HS-27A (cell line): ENCODE results near the gene NAT16.
"Not testable (repeated sequence)": the region's sequence is repeated elsewhere in the genome, so short reads cannot be mapped to it uniquely, and the experiment has no call there.

Source experiments
- DNase-seq: peaks from one replicate; pipeline ENCODE4 v3.0.0-alpha.2; 2012; ENCODE audit warnings: low read depth, missing footprints

The NAT16 gene

DNA sequence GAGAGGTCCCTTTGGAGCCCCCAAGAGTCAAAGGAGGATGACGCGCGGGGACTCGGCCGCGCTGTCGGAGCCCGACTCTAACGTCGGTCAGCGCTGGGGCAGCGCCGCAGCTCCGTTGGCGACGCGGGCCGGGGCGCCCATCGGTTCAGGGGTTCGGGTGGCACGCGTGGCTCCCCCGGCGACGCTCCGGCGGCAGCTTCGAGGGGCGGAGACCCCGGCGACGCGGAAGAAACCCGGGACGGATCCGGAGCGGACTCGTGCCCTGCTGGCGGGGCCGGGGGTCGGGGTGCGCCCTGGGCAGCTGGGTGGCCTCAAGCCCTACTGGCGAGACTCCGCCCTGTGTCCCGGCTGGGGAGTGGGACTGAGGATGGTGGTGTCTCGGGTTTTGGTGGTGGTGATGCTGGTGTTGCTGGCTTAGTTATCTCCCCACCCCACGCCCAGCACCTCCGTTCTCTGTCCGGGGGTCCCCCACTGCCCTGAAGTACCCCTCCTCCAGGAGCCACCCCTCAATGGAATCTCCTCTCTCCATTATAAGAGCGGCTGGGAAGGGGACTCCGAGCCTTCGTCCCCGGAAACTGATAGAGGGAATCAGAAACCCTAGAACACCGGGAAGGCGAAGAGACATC, at the start of gene NAT16:
TSS of gene NAT16 (minus strand) at position 164 of the 626 bp plus-strand sequence. CDS start 5,486 bp downstream, outside the sequence.
- no peak for DNase-seq

DNA sequence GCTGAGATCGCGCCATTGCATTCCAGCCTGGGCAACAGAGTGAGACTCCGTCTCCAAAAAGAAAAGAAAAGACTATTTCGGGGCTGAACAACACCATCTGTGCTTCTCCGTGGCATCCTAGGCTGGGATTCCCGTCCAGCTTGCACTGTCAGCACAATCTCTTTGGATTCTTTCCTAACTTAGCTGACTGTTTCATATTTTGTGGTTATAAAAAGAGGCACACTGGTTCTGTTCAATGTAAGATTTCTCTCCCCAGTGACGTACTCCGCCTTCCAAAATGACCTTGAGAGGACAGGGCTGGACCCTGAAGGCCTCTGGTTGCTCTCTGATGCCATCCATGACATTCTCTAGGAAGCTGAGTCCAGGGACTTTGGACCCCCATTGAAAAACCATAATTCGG, 46.6 kb upstream of the NAT16 start:
- no peak for DNase-seq

DNA sequence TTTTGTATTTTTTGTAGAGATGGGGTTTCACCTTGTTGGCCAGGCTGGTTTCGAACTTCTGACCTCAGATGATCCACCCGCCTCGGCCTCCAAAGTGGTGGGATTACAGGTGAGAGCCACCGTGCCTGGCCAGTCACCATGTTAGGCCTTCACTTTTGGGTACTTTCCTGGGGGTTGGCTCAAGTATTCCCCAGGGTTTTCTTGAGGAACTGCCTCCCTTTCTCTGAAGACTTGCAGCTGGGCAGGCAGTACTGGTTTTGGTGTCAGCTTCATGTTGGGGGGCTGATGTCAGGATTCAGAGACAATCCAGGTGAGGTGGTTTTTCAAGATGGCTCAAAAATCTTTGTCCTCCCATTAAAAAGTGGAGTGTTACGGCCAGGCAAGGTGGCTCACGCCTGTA, 45.6 kb upstream of the NAT16 start:
- no peak for DNase-seq

DNA sequence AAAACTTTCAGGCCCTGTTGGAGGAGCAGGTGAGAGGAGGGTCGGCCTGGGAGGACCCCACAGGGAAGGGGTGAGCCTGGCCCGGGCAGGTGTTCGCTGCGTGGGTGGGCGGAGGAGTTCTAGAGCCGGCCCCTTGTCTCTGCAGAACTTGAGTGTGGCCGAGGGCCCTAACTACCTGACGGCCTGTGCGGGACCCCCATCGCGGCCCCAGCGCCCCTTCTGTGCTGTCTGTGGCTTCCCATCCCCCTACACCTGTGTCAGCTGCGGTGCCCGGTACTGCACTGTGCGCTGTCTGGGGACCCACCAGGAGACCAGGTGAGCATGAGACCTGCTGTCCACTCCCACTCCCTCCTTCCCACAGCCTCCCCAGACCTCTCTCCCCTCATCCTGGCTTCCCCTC, 43.4 kb upstream of the NAT16 start:
- DNase-seq = no peak

DNA sequence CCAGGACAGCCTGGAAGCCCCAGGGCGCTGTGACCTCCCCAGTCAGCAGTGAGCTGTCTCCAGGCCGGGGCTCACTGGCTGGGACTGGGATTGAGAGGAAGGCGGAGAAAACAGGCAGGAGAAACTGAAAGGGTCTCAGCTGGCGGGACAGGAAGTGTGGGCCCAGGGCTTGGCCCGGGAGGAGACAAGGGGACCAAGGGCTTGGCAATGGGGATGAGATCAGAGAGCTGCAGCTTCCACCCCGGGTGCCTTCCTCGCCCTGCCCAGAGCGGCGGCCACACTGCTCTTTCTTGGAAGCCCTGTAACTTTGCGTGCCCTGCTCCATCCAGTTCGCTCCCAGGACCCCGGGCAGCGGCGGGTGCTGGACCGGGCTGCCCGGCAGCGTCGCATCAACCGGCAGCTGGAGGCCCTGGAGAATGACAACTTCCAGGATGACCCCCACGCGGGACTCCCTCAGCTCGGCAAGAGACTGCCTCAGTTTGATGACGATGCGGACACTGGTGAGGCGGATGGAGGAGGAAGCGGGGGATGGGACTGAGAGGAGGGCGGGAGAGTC, 42.3 kb upstream of the NAT16 start:
- DNase-seq = no peak

DNA sequence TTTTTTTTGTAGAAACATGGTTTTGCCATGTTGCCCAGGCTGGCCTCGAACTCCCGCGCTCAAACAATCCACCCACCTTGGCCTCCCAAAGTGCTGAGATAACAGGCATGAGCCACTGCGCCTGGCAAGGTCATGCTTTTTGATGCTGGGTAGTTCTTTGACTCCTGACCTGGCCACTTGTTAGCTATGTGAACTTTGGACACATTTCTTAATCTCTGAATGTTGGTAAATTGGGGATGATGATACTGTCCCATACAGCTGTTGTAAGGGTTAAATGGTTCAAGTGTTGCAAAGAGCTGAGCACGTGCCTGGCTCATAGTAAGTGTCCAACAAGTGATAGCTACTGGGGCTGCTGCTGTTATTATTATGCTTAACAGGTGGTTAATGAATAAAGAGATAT, 40.2 kb upstream of the NAT16 start:
- DNase-seq = no peak

DNA sequence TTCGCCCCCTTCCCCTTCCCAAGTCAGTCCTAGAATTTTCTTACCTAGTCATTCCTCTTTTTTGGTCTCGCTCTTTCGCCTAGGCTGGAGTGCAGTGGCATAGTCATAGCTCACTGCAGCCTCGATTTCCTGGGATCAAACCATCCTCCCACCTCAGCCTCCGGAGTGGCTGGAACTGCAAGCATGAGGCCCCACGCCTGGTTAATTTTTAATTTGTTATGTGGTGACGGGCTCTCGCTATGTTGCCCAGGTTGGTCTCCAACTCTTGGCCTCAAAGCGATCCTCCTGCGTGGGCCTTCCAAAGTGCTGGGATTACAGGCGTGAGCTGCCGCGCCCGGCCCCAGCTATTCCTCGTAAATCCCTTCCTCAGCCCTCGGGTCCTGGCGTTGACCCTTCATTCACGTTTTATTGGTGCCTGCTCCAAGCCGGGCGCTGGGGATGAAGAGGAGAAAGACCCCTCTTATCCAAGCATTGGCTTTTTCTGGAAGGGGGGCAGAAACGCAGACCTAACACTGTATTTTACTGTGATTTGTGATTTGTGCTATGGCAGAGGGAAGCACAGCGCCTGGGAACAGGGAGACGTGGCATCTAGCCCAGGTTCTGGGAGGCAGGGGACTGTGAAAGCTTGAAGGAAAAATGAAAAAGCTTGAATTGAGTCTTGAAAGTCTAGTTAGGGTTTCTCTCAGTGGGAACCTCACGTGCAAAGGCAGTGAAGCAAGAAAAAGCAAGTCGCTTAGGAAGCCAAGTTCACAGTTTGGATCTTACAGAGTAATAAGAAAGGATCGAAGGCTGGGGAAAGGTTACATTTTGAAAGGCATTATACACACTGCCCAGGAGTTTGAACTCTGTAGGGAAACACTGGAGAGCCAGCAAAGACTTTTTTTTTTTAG, 38.4 kb upstream of the NAT16 start:
- DNase-seq = no peak

DNA sequence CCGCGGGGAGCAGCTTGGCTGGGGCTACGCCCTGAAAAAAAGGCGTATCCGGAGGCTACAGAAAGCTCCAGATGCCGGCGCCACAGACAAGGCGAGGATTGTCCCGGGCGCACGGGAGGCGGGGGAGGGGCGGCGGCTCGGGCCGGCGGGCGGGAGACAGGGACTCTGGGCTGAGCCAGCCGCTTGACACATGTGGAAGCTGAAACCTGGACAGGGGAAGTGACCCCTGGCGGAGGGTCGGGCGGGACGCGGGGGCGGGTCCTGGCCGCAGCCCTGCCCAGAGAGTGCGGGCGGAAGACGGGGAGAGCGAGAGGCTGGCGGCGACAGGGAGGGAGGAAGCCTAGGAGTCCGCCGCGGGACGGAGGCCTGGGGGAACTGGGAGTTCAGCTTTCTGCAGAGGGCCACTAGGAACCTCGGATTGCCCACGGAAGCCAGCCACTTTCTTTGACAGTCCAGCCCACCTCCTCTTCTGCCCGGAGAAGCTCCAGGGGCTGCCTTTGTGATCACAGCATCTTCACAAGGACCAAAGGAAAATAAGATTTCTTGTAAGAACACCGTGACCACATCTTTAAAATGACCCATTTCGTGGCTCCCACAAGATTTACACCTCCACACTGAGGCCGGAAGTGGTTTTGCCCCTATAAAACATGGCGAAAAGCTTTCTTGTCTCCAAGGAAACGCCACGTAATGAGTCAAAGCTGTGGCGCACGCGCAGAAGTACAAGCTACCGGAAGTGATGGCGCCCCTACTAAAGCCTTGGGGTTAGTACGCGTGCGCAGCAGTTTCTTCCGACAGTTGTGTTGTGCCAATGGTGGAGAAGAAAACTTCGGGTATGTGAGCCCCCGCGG, 37.5 kb upstream of the NAT16 start, which contains the start of the genes PLOD3 and ZNHIT1:
TSS of gene PLOD3 (minus strand) at position 194 of the 848 bp plus-strand sequence. CDS start 307 bp downstream, outside the sequence.
TSS of gene ZNHIT1 (plus strand) at position 778 of the 848 bp plus-strand sequence. CDS start at position 809, 31 bp downstream.
- DNase-seq = peak; percentile 90

DNA sequence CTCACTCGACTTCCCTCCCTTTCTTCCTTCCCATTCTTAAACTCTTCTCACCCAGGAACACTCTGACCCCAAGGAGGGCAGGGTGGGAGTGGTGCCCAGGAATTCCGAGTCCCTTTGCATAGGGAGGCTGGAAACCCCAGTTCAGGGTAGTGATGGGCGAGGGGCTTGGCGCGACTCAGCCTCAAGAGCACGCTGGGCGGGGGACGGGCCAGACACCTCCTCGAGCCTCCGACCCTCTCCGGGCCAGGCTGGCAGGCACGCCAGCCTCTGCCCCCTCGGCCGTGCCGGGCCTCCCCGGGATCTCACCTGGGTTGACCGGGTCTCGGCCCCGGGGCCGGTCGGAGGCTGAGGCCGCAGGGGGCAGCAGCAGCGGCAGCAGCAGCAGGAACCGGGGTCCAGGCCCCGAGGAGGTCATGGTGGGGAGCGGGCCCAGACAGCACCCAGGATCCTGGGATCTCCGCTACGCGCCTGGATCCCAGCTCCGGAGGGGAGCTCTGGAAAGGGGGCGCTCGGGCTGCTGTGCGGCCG, 36.8 kb upstream of the NAT16 start:
- no peak for DNase-seq

DNA sequence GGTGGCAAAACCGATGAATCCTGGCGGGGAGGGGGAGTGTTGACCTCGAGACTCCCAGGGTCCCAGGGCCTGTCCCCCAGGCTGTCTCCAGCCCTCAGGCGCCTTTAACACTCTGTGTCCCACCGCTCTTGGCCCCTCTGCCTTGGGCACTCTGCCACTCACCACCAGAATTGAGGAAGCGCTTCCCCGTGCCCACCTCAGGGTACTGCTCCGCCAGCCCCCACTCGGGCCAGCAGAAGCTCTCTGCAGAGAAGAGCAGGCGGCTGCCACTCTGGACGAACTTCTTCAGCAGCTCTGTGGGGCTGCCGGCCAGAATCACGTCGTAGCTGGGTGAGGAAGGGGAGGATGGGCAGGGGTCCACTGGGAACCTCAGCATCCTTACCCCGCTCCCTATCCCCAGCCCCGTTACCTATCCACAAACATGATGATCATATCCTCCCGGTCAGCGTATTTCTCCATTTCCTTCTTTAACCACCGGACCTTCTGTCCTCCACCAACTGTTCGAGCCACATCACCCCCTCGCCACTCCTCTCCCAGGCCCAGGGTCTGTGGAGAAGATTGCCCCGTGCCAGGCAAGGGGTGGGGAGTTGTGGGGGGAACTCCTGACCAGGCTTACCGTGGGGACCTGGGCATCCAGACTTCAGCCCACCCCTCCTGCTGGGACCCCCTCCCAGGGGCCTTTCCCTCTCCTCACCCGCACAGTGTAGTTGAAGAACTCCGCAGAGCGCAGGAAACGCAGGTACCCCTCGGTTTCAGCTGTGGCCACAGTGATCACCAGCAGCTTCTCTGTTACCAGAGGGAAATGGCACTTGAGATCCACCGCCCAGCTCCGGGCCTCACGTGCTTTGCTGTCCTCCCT, 36.1 kb upstream of the NAT16 start:
- no peak for DNase-seq

DNA sequence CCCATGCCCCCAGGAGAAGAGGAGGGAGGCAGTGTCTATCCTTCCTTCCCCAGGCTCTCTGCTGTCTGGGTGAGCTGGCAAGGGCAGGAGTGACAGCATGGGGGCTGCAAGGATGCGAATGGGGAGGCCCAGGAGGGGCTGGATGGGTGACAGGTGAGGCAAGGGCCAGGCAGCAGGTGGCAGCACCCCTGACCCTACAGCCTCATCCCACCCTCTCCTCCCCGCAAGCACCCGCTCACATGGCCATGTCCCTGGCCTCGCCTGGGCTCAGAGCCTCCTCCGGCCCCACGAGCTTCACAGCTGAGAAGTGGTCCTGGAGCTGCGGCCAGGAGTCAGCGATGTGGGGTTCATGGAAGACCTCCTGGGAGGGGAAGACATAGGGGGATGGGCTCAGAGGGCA, 31.9 kb upstream of the NAT16 start:
- no peak for DNase-seq

DNA sequence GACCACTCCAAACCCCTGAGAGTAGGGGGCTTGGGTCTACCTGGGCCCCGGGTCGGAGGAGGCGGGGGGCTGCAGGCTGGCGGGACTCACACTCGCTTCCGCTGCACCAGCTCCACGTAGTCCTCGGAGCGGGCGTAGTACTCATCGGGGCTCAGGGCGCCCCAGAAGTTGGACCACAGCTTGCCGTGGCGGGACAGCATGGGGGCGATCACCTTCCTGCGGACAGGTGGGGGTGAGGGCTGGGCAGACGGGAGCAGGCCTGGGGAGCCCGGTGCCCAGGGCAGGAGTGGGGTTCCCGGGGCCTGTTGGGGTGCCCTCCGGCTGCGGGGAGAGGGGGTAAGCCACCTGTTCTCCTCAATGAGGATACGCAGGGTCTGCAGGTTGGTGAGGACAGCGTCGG, 31.4 kb upstream of the NAT16 start:
- DNase-seq = no peak

DNA sequence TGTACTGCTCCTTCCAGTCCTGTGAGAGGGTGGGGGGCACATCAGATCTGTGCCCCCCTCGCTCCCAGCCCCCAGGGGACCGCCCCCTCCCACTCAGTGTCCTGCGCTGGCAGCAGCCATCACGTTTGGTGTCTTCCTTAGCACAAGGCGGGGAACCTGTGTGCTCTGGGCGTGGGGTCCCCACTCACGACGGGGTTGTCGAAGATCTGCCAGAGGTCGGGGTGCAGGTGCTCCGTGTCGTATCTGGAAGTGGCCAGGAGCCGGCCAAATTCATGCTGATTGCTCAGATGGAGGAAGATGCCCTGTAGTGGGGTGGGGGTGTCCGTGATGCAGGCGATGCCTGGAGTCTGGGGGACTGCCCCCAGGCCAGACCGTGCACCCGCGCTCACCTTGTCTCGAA, 30.1 kb upstream of the NAT16 start:
- DNase-seq = no peak

DNA sequence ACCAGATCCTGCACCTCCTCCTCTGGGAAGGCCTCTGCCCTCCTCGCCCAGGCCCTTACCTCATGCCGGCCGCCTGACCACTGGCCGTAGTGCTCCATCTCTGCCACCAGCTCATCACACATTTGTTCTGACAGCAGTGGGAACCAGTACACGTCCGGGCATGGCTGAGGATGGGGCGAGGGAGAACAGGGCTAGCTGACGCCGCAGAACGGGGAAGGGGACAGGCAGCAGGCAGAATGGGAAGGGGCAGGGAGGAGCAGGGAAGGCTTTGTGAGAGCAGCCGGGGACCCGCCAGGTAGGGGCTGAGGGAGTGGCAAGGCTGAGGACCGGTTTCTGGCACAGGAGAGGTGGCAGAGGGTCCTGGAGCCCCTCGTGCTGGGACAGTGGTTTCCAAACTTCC, 28.7 kb upstream of the NAT16 start:
- no peak for DNase-seq

DNA sequence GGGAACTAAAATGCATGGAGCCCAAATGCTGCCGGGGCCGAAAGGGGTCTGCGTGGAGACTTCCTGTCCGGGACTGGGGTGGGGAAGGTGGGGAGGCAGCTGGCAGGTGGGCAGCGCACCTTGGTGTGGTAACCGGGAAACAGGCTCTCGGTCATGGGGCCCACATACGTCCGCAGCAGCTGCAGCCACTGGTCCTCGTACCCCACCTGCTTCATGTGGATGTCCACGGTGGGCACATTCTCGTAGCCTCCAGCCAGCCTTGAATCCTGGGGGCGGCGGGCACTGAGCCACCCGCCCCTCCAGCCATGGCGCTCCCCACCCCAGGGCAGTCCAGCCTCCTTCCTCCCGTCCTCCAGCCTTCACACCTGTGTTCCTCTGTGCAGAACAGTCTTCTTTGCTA, 27.4 kb upstream of the NAT16 start:
- DNase-seq = no peak

DNA sequence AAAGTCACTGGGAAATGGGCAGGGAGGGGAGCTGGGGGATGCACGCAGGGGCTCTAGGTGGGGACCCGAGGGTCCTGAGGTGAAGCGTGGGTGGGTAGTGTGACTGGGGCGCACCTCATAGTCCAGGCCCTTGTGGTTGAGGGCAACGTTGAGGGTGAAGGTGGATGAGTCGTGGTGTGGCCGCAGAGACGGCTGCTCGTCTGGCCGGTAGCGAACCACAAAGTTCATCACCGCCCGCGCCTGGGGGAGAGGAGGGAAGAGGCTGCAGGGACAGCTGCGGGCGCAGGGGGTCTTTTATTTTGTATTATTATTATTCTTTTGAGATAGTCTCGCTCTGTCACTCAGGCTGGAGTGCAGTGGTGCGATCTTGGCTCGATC, 26.6 kb upstream of the NAT16 start:
- DNase-seq = no peak

DNA sequence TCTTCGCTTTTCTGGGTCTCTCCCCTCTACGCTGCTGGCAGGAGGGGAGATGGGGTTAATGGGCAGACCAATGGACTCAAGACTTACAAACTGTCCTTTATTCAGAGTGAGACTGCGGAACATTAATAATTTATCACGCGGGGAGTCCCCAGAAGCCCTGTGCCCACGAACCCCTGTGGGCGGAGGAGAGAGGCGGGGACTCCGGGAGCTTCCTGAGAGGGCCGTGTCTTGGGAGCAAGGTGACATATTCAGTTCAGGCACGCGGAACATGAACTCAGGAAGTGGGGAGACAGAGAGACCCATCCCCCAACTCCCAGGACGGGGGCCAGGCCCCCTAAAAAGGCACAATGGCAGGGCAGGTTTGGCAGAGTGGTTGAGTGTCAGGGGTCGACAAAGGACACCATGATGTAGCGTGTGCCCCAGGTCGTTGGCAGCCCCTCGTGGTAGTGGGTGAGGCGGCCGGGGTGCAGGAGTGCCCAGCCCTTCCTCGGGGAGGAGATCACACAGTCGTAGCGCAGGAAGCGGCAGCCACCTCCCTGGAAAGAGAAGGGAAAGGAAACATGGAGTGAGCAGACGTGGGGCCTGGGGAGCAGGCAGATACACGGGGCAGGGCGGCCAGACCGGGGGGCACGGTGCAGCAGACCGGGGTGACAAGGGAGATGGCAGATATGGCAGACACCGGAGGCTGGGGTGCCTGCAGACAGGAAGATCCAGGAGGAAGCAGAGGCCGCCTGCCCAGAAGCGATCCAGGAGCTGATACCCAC, 26.0 kb upstream of the NAT16 start:
- DNase-seq = no peak

DNA sequence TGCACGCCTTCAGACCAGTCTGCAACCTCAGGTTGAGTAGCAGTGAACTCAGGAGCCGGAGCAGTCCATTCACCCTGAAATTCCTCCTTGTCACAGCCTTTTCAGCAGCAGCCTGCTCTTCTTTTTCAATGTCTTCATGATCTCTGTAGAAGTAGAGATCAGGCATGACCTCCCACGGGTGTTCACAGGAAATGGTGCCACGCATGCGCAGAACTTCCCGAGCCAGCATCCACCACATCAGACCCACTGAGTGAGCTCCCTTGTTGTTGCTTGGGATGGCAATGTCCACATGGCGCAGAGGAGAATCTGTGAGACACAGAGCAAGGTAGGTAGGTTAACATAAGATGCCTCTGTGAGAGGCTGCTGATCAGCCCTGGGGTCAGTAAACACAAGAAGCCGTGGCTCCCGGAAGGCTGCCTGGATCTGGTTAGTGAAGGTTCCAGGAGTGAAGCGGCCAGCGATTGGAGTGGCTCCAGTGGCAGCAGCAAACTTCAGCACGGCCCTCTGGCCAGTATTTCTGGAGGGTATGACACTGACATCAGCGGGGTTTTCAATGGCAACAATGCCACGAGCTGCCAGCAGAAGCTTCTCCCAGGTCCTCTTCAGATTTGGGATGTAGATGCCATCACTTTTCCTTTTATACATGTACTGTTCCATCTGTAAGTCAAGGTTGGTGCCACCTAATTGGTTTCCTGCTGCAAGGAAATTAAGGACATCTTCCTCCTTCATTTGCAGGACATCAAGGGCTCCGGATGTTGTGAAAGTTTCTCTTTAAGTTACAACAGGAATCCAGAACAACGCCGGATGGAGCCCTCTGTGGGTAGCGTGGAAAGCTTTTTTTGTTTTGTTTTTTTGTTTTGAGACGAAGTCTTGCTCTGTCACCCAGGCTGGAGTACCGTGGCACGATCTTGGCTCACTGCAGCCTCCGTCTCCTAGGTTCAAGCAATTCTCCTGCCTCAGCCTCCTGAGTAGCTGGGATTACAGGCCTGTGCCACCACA, 23.9 kb upstream of the NAT16 start:
- not testable (repeated sequence) for DNase-seq

DNA sequence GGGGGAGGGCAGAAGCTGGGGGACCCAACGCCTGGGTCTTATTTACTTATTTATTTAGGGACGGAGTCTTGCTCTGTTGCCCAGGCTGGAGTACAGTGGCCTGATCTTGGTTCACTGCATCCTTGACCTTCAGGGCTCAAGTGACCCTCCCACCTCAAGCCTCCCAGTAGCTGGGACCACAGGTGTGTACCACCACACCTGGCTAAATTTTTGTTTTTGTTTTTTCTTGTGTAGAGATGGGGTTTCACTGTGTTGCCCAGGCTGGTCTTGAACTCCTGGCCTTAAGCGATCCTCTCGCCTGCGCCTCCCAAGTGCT, 22.5 kb upstream of the NAT16 start:
- DNase-seq = no peak
